KG1 (cell line): Measurements from ENCODE around the gene KCNK3.
"Not testable (repeated sequence)": the region's sequence is repeated elsewhere in the genome, so short reads cannot be mapped to it uniquely, and the experiment has no call there.

Experiments
- DNase-seq: peaks from one replicate; lab custom pipeline; 2025; lab: John Stamatoyannopoulos, UW

KCNK3 gene

DNA sequence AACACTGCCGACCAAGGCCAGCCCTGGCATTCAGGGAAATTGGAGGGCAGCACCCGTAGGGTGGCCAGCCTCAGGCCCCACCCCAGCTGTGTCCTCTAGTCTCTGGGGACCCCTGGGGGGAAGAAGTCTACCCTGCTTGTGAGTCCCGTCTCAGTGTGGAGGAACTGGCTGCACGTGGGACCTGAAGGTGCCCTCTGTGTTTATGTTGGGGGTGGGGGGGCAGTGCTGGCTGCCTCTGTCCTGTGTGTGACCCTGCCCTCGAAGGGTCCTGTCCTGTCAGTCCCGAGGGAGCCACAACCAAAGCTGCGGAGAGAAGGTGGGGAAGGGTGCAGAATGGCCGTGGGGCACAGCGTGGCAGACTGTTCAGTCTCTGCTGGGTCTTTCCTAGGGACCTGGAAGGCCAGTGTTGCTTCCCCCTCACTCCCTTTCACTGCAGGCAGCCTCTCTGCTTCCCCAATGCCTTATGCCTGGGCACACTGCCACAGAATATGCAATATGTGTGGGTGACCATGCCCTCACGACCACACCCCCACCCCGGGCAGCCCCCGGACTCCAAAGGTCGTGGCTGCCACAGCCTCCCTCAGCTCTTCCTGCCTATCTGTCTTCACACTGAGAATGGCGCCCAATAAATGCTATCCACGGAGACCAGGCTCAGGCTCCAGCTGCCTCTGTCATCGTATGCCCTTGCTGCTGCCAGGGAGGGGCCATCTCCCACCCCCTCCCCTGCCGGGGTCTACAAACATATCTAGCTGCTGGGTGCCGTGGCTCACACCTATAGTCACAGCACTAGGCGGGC lies 38.2 kb downstream of the KCNK3 start:
- no peak for DNase-seq

DNA sequence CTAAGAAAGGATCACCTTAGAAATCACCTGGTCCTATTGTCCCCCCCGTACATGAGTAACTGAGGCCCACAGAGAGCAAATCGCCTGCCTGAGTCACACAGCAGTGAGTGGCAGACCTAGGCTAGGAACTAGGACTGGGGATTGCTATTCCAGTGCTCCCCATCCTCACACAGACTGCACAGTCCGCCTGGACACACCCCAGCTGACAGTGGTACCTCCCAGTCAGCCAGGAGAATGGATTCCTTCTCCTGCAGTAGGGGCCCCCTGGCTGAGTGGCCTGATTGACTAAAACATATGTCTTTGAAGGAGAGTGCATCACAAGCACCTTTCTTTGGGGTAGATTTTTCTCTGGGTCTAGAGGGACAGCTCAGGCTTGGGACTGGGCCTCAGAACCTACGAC lies 39.2 kb downstream of the KCNK3 start:
- no peak for DNase-seq

DNA sequence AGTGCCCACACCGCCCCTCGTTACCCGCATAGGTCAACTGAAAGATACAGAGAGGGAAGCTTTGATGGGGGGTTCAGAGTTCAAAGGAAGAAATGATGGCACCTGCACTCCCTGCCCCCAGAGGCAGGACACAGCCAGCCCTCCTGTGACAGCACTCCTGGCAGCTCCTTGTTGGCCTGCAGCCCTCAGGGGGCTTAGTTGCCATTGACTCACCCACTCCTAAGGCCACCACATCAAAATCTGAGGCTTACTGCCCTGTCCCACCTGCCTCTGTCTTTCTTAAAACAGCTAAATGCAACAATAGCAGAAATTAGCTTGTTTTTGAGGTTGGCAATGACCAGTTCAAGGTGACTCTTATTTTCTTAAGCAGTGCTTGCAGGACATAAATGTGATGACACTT lies 39.9 kb downstream of the KCNK3 start:
- no peak for DNase-seq

DNA sequence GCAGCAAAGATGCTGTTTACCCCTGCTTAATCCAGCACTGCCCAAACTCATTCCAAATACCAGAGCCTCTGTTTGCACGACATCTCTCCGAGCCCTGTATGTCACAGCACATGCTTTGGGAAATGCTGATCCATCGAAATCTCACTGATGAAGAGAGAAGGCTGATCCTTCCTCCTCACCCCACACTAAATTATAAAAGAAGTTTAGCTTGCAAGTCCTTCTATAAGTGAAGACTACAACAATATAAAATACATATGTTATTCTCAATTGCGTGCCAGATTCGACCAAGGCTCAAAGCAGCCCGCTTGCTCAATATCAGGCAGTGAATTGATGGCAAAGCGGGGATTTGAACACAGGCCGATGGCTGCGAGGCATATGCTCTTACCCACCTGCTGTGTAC lies 40.9 kb downstream of the KCNK3 start:
- DNase-seq: no peak

DNA sequence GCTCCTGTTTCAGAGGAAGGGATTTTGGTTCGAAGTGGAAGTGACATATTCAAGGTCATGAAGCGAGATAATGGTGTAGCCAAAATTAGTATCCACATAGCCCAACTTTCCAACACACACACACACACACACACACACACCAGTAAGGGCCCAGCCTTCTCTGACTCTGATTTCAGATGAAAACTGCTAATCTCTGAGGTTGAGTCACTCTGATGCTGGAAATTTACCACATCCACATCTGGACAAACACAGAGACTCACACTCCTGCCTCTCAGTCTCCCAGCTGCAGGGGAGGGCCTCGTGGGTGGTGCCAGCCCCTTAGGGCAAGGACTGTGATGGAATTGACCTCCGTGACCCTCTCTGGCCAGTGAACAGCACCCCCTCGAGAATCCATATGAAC lies 42.6 kb downstream of the KCNK3 start:
- no peak for DNase-seq

DNA sequence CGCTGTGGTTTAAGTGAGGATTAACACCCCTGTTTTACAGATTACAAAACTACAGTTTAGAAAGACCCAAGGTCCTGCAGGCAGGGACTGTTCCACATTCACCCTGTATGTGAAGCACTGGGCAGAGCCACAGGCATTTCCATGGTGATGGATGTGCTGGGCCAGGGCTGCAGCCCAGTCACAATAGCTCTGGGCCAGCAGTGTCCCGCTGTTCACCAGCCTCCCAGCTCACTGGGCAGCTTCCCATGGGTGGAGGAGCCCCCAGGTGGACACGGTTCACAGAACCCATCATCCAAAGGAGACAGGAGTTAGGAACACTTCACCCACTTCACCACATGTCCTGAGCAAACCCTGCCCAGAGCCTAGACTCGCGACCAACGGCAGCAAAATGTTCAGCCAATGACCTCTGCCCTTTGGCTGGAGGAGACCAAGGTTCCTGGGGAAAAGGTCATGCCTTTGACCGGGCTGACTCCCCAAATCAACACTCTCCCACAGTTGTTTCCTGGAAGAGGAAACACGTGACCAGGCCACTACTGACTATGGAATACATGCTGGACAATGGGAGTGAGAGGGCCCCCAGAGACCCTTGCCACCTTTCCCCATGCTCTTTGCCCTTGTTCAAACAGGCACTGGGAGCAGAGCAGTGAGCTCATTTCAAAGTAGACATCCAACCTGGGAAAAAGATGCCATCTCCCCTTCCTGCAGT lies 43.5 kb downstream of the KCNK3 start:
- no peak for DNase-seq

DNA sequence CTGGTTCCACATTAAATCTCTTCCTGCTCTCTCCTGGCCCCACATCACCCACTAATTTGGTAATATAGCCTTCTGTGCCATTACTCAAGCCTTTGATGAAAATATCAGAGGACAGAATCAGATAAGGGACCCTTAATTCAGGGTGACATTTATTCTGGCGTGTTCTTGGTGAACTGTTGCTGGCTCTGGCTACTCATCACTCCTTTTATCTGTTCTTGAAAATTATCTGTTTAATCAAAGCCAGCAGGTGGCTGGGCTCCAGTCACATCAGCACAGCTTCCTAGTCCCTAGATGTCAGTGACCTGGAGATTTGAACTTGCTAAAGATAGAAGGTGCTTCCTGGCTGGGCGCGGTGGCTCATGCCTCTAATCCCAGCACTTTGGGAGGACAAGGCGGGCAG lies 44.7 kb downstream of the KCNK3 start:
- DNase-seq: no peak

DNA sequence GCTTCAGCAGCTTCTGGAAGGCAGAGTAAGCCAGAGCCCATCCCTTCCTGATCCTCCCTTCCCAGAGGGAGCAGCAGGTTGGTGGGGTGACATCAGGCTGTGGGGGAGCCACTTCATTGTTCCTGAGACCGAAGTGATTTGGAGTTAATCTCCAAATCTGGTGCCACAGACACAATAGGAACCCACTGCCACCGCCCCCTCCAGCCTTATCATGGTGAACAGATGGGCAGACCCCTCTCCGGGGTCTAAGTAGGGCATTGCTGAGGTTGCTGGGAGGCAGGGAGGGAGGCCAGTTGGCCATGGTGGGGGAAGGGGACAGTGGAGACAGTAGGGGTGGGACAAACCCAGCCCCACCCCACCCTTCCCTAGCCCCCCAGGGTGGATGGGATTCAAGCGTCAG lies 46.0 kb downstream of the KCNK3 start:
- DNase-seq: no peak

- no peak for DNase-seq
Observed at GRCh38 chr2:26739514-26739913, 47.0 kb downstream of the KCNK3 start.

DNA sequence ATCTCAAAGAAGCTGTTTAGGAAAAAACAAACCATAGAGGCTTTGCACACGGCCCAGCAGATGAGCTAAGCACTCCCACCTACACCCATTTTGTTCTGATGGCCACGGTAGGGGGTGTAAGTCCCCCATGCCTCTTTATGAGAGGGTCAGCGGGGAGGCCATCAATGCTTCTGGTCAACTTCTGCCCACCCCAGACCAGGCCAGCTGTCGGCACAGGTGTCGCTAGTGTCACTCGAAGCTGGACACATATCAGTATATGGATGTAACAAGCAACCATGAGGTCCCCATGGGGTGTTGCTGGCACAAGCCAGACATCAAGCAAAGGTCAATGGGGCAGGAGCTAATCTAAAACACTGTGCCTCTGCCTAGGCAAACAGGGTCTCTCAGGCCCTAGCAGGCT lies 47.8 kb downstream of the KCNK3 start:
- DNase-seq: no peak

DNA sequence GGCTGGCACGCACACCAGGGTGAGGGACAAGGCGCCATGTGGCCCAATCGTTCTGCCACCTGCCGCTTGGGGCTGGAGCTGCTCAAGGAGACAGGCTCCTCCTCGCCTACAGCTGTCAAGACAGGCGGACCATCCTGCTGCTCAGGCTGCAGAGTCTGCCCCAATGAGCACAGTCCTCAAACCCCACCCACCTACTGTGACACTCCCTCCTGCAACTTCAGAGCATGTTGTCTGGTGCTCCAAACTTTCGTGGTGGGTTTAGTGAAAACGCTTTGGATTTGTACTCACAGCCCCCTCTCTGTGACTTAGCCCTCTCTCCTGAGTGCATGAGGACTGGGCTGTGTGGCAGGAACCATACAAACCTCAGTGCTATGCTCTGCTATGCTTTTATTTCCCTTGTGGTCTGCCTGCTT lies 48.4 kb downstream of the KCNK3 start:
- DNase-seq: peak; percentile 63

DNA sequence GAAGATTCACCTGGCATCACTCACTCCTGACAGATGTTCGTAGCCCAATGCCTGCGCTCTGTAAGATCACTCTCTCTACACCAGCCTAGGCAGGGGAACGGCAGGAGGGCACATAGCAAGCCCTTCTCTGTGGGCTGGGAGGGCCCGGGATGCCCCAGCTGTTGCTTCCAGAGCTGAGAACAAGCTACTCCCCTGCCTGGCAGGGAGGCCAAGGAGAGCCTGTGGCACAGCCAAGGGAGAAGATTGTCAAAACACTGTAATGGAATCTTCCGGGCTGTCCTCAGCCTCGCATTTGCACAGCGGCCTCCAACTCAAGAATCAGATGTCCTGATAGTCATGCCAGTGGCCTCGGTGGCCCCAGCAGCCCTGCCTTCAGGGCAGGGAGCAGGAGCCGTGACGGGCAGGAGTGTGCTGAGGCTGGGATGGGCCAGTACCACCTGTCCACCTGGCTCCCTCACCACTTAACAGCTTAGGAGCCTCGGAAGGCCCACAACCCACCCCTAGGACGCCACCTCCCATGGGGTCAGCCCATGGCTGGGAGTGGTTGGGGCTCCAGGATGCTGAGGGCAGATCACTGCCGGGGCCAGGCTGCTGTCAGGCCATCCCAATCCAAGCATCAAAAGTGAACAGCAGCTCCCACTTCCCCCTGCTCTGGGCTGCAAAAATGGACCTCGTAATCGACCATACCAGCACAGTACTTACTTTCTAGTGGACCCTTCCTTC lies 49.7 kb downstream of the KCNK3 start:
- DNase-seq: no peak

DNA sequence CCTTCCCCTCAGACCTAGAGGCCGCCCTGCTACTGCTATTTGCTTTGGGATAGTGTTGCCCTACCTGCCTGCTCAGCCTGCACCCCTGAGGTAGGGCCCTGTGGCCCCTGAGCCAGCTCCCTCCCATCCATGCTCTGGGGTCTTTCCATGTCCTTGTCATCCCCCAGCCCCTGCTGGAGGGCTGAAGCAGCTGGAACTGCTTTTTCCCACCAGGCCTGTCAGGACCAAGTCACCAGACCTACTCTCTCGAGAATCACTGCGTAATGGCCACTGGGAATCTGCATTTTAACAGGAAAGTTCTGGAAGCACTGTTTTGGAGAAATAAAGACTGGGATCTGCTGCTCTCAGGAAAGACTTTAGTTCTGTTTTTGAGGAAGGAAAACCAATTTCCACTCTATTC lies 51.3 kb downstream of the KCNK3 start:
- DNase-seq: no peak

GRCh38 chr2:26744953-26745352 lies 52.4 kb downstream of the KCNK3 start:
- DNase-seq: no peak

GRCh38 chr2:26745609-26746327 lies 53.2 kb downstream of the KCNK3 start:
- DNase-seq: peak; percentile 33

- no peak for DNase-seq
Observed at GRCh38 chr2:26746934-26747333, 54.4 kb downstream of the KCNK3 start.

DNA sequence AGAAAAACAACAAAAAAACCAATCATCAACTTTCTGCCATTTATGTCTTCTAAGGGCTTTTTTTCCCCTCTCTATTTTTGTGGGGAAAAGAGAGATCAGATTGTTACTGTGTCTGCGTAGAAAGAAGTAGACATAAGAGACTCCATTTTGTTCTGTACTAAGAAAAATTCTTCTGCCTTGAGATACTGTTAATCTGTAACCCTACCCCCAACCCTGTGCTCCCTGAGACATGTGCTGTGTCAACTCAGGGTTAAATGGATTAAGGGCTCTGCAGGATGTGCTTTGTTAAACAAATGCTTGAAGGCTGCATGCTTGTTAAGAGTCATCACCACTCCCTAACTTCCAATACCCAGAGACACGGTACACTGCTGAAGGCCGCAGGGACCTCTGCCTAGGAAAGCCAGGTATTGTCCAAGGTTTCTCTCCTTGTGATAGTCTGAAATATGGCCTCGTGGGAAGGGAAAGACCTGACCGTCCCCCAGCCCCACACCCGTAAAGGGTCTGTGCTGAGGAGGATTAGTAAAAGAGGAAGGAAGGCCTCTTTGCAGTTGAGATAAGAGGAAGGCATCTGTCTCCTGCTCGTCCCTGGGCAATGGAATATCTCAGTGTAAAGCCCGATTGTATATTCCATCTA lies 57.4 kb downstream of the KCNK3 start:
- not testable (repeated sequence) for DNase-seq

DNA sequence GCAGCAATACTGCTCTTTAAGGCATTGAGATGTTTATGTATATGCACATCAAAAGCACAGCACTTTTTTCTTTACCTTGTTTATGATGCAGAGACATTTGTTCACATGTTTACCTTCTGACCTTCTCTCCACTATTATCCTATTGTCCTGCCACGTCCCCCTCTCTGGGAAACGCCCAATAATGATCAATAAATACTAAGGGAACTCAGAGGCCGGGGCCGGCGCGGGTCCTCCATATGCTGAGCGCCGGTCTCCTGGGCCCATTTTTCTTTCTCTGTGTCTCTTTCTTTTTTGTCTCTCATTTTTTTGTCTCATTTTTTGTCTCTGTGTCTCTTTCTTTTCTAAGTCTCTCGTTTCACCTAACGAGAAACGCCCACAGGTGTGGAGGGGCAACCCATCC lies 57.9 kb downstream of the KCNK3 start:
- DNase-seq: not testable (repeated sequence)

DNA sequence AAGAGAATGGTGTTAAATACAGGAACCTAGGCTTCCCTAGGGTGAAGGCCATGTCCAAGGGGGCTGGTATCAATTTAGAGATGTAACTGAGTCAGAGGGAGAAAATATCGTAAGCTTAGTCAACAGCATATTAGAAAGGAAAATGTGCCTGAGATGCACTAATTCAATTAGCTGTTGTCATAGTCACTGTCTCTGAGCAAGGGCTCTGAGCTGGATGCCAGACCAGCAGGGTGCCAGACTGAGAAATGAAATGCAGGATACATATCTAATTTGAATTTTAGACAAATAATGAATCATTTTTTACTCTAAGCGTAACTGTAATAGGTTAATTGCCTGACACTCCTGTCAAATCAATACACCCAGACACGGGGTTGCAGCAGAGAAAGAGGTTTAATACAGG lies 60.1 kb downstream of the KCNK3 start:
- no peak for DNase-seq

- no peak for DNase-seq
Observed at GRCh38 chr2:26754539-26754938, 62.0 kb downstream of the KCNK3 start.

- DNase-seq: no peak
Observed at GRCh38 chr2:26754972-26755670, 62.6 kb downstream of the KCNK3 start.
